GM19193 (cell line): ENCODE results near the gene PSMD1.

ENCODE experiments used
- POLR2A ChIP-seq: IDR thresholded peaks from 4 replicates; pipeline ENCODE4 v1.6.1; 2011; ENCODE audit not compliant: insufficient read depth, insufficient read length; ENCODE audit errors: extremely low read depth

PSMD1 gene

GRCh38 chr2:231139796-231140195 lies 83.1 kb downstream of the PSMD1 start:
- TF ChIP-seq POLR2A, result no peak

GRCh38 chr2:231144896-231145295 lies 88.2 kb downstream of the PSMD1 start:
- no peak for TF ChIP-seq POLR2A

DNA sequence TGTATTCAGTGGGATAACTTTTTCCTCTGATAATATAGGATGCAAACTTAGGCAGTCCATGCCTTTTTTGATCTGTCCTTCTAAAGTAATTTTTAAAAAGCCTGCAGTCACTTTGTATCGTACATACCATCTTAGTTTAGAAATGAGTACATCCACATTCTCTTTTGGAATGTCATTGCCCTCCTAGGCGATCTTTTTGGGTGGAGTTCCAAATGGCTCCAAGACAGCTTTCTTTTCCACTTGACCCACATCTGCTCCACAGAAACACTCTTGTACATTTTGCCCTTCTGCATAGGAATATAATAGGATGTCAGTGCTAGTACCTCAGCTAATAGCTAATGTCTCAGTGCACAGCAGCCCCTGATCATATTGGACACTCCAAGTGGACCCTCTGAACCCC lies 90.0 kb downstream of the PSMD1 start:
- no peak for TF ChIP-seq POLR2A

GRCh38 chr2:231152800-231153557 lies 96.3 kb downstream of the PSMD1 start:
- TF ChIP-seq POLR2A, result no peak

- TF ChIP-seq POLR2A, result no peak
These were observed 102.6 kb downstream of the PSMD1 start for GRCh38 chr2:231159306-231159705.

DNA sequence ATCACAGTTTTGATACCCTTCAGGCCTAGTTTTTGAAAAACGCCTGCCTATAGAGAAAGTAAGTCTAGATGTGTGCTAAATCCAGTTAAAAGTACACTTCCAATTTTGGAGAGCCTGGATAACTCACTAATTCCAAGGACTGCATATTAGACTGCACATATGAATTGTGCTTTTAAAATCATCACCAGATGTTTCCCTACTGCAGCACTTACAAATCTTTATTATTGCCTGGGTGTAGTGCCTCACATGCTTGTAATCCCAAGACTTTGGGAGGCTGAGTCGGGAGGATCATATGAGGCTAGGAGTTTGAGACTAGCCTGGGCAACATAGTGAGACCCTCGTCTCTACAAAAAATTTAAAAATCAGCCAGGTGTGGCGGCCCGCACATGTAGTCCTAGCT lies 104.0 kb downstream of the PSMD1 start:
- no peak for TF ChIP-seq POLR2A

DNA sequence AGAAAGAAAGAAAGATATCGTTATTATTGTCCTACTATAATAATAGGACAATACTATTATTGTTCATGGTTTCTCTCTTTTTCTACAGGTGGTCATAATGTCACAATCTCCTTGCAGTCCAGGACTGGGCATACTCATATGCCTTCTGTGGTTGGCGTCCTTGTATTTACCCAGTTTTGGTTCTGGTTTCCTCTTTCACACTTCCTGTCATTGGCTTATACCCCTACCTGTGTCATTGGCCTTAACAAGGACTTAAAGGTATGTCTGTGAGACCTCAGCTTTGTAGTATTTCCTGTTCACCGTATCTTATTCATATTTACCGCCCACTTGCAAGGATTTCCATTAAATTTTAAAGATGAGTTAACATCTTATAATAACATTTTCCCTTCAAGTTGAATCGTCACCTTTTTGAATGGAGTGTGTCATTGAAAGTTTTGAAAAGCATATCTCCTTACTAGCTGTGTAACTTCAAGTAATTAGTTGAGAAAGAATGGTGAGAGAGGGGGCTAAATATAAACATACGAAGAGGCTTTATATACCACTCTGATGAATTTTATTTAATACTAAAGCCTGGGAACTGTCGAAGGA lies 104.7 kb downstream of the PSMD1 start:
- no peak for TF ChIP-seq POLR2A

- TF ChIP-seq POLR2A, result no peak
These were observed 105.2 kb downstream of the PSMD1 start for GRCh38 chr2:231161877-231162329.

- TF ChIP-seq POLR2A, result no peak
These were observed 106.3 kb downstream of the PSMD1 start for GRCh38 chr2:231163011-231163410.

DNA sequence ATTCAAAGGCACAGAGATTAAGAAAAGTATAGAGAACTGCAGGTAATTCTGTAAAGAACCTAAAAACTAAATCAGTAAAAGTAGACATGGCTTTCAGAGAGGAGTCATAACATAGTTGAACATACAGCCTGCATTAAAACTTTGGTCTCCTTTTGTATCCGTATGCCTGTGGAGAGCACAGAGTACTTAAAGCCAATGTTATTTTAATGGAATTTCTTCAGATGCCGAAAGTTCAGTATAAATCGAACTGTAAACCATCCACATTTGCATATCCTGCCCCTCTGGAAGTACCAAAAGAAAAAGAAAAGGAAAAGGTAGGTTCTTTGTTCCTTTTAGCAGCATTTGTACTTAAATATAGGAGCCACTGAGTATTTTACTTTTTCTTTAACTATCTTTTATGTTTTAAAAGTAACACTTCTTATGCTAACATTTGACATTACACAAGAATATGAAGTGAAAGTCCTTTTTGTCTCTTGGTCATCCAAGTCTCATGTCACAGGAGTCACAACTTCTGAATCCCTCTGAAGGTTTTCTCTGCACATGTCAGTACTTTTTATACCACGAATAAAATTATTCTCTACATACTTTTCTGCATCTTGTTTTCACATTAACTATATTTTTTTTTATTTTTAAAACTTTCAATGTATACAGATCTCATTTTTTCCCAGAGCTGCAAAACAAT lies 106.9 kb downstream of the PSMD1 start:
- TF ChIP-seq POLR2A, result no peak

DNA sequence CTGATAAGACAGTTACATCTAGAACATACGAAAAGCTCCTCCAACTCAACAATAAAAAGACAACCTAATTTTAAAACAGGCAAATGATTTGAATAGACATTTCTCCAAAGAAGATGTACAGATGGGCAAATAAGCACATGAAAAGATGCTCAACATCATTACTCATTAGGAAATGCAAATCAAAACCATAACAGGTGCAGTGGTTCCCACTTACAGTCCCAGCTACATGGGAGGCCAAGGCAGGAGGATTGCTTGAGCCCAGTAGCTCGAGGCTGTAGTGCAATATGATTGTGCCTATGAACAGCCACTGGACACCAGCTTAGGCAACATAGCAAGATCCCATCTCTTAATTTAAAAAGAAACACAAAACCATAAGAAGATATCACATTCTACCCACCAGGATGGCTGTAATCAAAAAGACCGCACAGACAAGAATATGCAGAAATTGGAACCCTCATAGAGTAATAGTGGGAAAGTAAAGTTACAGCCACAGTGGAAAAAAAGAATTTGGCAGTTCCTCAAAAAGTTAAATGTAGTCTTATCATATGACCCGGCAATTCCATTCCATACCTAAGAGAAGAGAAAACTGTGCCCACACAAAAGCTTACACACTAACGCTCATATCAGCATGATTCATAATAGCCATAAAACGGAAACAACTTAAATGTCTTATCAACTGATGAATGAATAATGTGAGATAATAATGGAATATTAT lies 111.2 kb downstream of the PSMD1 start:
- no peak for TF ChIP-seq POLR2A

GRCh38 chr2:231168460-231169139 lies 111.9 kb downstream of the PSMD1 start:
- TF ChIP-seq POLR2A, result no peak

DNA sequence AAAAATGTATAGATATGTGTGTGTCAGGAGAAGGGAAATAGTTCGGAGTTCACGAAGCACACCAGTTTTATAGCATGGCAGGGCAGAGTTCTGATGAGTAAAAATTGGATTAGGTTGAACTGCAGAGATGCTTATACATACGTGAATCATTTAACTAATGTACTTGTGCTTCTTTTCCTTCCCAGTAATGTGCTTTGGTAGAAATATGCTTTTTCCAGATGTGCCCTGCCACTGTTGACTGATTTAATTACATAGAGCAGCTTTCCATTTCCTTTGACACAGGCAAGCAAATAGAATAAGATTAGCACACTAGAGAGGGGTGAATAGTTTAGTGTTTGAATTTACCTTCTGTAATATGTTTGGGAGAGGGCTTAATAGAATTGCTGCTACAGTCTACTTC lies 112.8 kb downstream of the PSMD1 start:
- no peak for TF ChIP-seq POLR2A

- no peak for TF ChIP-seq POLR2A
These were observed 113.4 kb downstream of the PSMD1 start for GRCh38 chr2:231170055-231170454.

DNA sequence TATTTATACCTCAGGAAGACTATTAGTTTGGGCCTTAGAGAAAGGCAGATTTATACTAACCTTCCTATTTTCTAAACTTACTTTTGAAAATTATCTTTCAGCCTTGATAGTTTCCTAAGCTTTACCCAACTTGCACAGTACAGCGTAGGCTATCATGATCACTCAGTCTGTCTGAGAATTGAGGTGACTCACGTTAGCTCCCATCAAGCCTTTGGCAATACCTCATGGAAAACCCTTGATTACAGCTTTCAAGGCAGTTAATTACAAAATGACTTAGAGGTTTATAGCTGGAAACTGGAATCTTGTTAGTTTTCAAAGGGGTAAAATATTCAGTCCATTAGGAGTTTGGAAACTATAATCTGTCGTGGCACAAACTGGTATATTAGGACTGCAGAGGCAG lies 115.4 kb downstream of the PSMD1 start:
- no peak for TF ChIP-seq POLR2A
